GM19351 (cell line): ENCODE data around the gene GDAP2.
A peak's percentile ranks its signal among the peaks of the same experiment; 100 is the strongest.
"Not testable (repeated sequence)": the region's sequence is repeated elsewhere in the genome, so short reads cannot be mapped to it uniquely, and the experiment has no call there.

ENCODE experiments used
- ATAC-seq: cut with Tn5 transposase; IDR thresholded peaks from one replicate; pipeline ENCODE4 v1.9.1; 2021; ENCODE audit warnings: mild to moderate bottlenecking, moderate library complexity; ENCODE audit not compliant: unreplicated experiment

The GDAP2 gene

GRCh38 chr1:117929343-117930172 is at the start of gene GDAP2, which contains the start of gene WDR3:
Gene GDAP2 (minus strand): TSS chr1:117929621. CDS start chr1:117920357, 9,264 bp downstream.
Gene WDR3 (plus strand): TSS chr1:117929739. CDS start chr1:117933320, 3,581 bp downstream.
- ATAC-seq = peak; percentile 92

GRCh38 chr1:117976381-117976780 is 47.0 kb upstream of the GDAP2 start:
- ATAC-seq = no peak

GRCh38 chr1:117971777-117972176 is 42.4 kb upstream of the GDAP2 start:
- ATAC-seq = no peak

- ATAC-seq = no peak
Observed at GRCh38 chr1:117970252-117970651, 40.8 kb upstream of the GDAP2 start.

GRCh38 chr1:117967881-117968280 is 38.5 kb upstream of the GDAP2 start:
- ATAC-seq = no peak

- ATAC-seq = no peak
Observed at GRCh38 chr1:117967477-117967876, 38.1 kb upstream of the GDAP2 start.

GRCh38 chr1:117964290-117965038 is 35.0 kb upstream of the GDAP2 start:
- ATAC-seq = no peak

GRCh38 chr1:117959364-117959763 is 29.9 kb upstream of the GDAP2 start:
- no peak for ATAC-seq

GRCh38 chr1:117952386-117952785 is 23.0 kb upstream of the GDAP2 start:
- ATAC-seq = no peak

- ATAC-seq = no peak
Observed at GRCh38 chr1:117942293-117942692, 12.9 kb upstream of the GDAP2 start.

- no peak for ATAC-seq
Observed at GRCh38 chr1:117933769-117934168, 4.3 kb upstream of the GDAP2 start.

GRCh38 chr1:117932576-117932975 is 3.2 kb upstream of the GDAP2 start:
- ATAC-seq = no peak

GRCh38 chr1:117930484-117930883 is 1.1 kb upstream of the GDAP2 start:
- ATAC-seq = no peak

- peak; percentile 2 for ATAC-seq
Observed at GRCh38 chr1:117930173-117930447, 689 bp upstream of the GDAP2 start.

GRCh38 chr1:117928881-117929342 is 509 bp downstream of the GDAP2 start:
- peak; percentile 38 for ATAC-seq

GRCh38 chr1:117925981-117926380 is 3.4 kb downstream of the GDAP2 start:
- no peak for ATAC-seq

- not testable (repeated sequence) for ATAC-seq
Observed at GRCh38 chr1:117922717-117923116, 6.7 kb downstream of the GDAP2 start.

- no peak for ATAC-seq
Observed at GRCh38 chr1:117921991-117922390, 7.4 kb downstream of the GDAP2 start.

- ATAC-seq = no peak
Observed at GRCh38 chr1:117919376-117919775, 10.0 kb downstream of the GDAP2 start.

- ATAC-seq = no peak
Observed at GRCh38 chr1:117911051-117911450, 18.4 kb downstream of the GDAP2 start.

GRCh38 chr1:117905019-117905418 is 24.4 kb downstream of the GDAP2 start:
- no peak for ATAC-seq

GRCh38 chr1:117904485-117904884 is 24.9 kb downstream of the GDAP2 start:
- ATAC-seq = no peak
